ENCODE data around the gene CDK9.
"Not testable (repeated sequence)": the region's sequence is repeated elsewhere in the genome, so short reads cannot be mapped to it uniquely, and the experiment has no call there.

Gene CDK9

DNA sequence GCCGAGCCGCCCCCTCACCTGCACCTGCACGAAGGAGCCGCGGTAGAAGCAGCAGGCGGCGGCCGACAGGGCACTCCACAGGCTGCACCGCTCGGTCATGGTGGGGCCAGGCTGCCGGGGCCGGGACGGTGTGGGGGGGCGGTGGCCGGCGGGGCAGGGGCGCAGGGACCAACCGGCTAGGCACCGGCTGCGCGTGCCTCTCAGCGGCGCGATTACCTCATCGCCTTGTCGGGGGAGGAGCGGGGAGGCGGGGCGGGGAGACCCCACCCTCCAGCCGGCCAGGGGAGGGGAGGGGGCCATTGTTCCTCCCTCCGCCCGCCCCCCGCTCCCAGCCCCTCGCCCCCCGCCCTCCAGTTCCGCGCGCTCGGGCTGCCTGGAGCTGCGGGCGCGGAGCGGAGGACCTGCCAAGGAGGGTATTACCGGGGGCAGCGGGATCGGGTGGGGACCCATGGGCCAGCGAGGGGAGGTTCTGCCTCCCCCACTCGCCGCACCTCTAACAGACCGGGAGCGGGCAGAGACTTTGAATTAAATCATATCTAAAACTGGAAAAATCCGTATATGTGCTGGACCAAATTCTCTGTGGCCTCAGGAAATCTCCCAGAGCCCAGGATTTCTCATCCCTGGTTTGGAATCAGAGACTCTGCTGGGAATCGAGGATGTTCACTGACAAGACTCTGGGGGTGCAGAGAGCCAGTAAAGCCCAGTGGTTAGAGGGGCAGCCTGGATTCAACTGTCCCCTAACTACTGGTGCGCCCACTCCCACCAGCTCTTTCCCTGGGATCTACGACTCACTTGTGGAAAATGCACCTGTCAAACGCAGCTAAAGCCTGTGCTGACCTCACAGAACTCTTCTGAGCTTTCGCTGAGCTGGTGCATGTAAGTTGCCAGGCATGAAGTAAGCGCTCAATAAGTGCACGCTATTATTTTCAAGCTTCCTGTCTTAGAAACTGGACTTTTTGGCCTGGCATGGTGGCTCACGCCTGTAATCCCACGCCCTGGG, 30.5 kb upstream of the CDK9 start:
- peak overlapping the region; percentile 38; the same call in 1 of the 2 replicates for H3K27ac ChIP-seq
- TF ChIP-seq, protein P1, sequence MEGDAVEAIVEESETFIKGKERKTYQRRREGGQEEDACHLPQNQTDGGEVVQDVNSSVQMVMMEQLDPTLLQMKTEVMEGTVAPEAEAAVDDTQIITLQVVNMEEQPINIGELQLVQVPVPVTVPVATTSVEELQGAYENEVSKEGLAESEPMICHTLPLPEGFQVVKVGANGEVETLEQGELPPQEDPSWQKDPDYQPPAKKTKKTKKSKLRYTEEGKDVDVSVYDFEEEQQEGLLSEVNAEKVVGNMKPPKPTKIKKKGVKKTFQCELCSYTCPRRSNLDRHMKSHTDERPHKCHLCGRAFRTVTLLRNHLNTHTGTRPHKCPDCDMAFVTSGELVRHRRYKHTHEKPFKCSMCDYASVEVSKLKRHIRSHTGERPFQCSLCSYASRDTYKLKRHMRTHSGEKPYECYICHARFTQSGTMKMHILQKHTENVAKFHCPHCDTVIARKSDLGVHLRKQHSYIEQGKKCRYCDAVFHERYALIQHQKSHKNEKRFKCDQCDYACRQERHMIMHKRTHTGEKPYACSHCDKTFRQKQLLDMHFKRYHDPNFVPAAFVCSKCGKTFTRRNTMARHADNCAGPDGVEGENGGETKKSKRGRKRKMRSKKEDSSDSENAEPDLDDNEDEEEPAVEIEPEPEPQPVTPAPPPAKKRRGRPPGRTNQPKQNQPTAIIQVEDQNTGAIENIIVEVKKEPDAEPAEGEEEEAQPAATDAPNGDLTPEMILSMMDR (conservative IDR thresholded peaks at IDR 0.05) = no peak

DNA sequence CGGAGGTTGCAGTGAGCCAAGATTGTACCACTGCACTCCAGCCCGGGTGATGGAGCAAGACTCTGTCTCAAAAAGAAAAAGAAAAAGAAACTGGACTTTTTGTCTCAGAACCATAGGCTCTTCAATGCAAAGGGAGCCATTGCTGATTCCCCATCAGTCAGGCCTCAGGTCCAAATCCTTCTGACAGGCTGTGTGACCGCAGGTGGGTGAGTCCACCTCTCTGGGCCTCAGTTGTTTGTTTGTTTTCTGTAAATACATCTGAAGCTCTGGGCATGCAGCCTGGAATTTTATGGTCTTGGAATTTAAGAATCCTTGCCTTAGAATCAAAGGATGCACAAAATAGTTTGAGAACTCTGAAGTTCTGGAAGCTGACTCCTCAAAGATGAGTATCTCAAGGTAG, 29.6 kb upstream of the CDK9 start:
- no peak overlapping the region for H3K27ac ChIP-seq
- TF ChIP-seq, protein P1 (conservative IDR thresholded peaks at IDR 0.05) = no peak

DNA sequence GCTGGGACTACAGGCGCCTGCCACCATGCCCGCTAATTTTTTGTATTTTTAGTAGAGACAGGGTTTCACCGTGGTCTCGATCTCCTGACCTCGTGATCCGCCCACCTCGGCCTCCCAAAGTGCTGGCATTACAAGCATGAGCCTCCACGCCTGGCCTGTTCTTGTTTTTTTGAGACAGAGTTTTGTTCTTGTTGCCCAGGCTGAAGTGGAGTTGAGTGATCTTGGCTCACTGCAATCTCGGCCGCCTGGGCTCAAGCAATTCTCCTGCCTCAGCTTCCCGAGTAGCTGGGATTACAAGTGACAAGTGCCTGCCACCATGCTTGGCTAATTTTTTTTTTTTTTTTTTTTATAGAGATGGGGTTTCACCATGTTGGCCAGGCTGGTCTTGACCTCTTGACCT, 29.1 kb upstream of the CDK9 start:
- H3K27ac ChIP-seq = not testable (repeated sequence)

DNA sequence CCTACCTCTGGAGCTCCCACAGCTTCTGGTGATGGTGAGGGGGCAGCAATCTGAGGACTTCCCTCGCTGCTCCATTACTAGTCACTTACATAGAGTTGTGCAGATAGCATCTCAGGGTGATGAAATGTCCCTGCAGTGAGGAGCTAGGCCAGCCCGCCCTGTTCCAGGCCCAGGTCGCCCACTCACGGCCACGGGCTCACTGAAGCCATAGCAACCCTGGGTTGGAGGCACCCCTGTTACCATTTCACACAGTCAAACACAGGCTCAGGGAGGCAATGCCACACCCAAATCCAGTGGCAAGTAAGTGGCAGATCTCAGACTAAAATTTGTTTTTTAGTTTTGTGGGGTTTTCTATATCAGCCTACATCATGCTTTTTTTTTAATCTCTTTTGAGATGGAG, 27.0 kb upstream of the CDK9 start:
- TF ChIP-seq, protein P1 (conservative IDR thresholded peaks at IDR 0.05) = no peak
- H3K27ac ChIP-seq = no peak overlapping the region

DNA sequence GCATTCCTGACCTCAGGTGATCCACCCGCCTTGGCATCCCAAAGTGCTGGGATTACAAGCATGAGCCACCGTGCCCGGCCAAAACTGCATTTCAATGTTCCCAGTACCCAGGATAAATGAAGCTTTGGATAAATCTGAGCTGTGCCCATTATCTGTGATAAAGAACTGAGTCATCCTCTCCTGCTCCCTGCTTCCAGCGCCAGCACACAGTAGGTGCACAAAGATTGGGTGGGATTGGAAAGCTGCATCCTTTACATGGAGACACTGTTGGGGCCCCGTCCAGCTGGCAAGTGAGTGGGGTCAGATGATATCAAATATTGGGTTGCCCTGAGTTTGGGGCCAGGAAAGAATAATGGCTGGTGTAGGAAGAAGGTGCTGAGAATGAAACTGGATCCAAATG, 24.8 kb upstream of the CDK9 start:
- TF ChIP-seq, protein P1 (conservative IDR thresholded peaks at IDR 0.05) = no peak
- H3K27ac ChIP-seq = no peak overlapping the region

DNA sequence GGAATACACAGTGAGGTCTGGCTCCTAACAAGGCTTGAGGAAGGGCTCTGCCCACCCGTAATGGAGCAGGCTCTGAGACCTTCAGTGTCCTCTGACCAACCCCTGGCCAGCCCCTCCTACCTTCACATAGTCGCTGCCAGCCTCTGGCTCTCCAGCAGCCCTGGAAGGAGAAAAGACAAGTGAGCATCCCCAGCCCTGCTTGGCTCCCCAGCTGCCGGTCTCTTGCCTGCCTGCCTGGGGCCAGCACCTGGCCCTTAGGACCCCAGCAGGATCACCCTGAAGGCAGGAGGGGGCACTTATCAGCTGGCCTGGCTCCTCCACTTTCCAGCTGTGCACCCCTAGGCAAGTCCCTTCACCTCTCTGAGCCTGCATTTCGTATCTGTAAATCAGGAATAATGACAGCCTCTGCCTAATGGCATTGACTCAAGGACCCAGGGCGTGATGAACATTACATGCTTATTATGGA, 24.3 kb upstream of the CDK9 start:
- H3K27ac ChIP-seq = no peak overlapping the region

DNA sequence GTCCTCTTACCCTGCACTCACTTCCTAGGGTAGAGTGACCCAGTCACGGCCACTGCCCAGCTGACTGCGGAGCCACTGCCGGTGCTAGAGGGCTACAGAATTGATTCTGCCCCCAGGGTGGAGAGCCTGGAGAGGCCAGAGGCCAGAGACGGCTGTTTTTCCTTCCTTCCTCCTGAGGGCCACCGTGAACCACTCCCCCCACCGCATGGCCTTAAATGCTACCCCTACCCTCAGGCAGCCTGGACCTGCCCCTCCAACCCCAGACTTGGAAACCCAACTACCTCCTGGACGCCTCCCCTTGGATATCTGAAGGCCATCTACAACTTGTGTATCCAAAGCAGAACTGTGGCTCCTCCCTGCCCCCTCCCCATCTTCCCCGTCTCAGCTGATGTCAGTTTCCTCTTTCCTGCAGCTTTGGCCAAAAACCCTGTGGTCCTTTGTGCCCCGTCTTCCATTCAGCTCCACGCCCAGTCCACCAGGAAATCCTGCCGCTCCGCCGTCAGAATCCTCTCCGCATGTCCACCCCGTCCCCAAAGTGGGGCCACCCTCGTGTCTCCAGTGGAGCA, 23.6 kb upstream of the CDK9 start:
- TF ChIP-seq, protein P1 (conservative IDR thresholded peaks at IDR 0.05) = no peak
- no peak overlapping the region for H3K27ac ChIP-seq

More for the DNA sequence above, 24.3 kb upstream of the CDK9 start:
- TF ChIP-seq, protein P1 (conservative IDR thresholded peaks at IDR 0.05) = no peak

Data from VCaP (cell line).